Measurements from ENCODE around the gene DESI1.
A peak's percentile ranks its signal among the peaks of the same experiment; 100 is the strongest.

Gene DESI1

DNA sequence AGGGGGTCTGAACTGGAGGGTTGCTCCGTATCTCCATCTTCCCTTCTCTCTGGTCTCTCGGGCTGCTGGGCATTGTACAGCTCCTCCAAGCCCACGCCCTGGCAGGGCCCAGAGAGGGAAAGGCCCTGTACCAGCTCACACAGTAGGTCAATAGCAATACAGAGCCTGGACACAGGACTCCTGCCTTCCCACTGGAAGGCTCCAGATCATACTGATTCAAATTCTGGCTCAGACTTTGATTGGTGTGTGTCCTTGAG, 53.4 kb downstream of the DESI1 start:
- Histone ChIP-seq H3K36me3 (ENCODE audit: insufficient read depth, insufficient read length, low read length) (peaks cover 9% of the 10 kb centered on the region), H3K4me3 (ENCODE audit: insufficient read length, low read depth) (no peak overlapping the region), H3K27me3 (ENCODE audit: insufficient read depth, insufficient read length) (no peaks in the 10 kb centered on the region), H3K4me1 (ENCODE audit: insufficient read depth, insufficient read length) (peaks cover 9% of the 10 kb centered on the region), H3K9me3 (ENCODE audit: insufficient read depth, low read length) (no peaks in the 10 kb centered on the region), H3K9ac (ENCODE audit: insufficient read length, low read depth) (no peak overlapping the region)
- DNase-seq (ENCODE audit: low read depth, low spot score) = no peak
- TF ChIP-seq ZNF274 (IDR thresholded peaks at IDR 0.05; ENCODE audit: low read depth, low read length) = no peak

DNA sequence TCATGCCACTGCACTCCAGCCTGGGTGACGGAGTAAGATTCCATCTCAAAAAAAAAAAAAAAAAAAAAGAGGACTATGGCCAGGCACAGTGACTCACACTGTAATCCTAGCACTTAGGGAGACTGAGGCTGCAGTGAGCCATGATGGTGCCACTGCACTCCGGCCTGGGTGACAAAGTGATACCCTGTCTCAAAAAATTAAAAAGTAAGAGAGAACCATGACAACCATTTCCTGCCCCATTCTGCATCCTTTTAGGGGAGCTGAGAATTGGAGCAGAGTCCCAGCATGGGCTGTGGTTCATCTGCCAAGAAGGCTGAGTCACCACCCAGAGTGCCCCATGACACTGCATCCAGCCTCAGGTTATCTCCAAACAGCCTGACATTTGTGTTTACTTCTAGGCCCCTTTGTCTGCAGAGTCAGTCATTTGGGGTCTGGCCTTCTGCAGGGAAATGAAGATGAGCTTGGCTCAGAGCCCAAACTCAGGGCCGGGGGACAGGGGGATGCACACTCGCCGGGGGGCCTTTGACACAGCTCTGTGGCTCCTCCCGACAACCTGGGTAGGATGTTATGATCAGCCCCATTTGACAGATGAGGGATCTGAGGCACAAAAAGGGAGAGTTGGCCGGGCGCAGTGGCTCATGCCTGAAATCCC, 55.3 kb downstream of the DESI1 start:
- Histone ChIP-seq H3K4me3 (ENCODE audit: insufficient read length, low read depth) (no peak overlapping the region), H3K9ac (ENCODE audit: insufficient read length, low read depth) (no peak overlapping the region), H3K27me3 (ENCODE audit: insufficient read depth, insufficient read length) (no peaks in the 10 kb centered on the region), H3K36me3 (ENCODE audit: insufficient read depth, insufficient read length, low read length) (no peaks in the 10 kb centered on the region), H3K4me1 (ENCODE audit: insufficient read depth, insufficient read length) (peaks cover 18% of the 10 kb centered on the region), H3K9me3 (ENCODE audit: insufficient read depth, low read length) (no peaks in the 10 kb centered on the region)
- DNase-seq (ENCODE audit: low read depth, low spot score) = no peak
- TF ChIP-seq SUZ12 (IDR thresholded peaks at IDR 0.05; ENCODE audit: extremely low read depth, insufficient read depth, insufficient read length) (no peak), ZNF274 (IDR thresholded peaks at IDR 0.05; ENCODE audit: low read depth, low read length) (no peak), YY1 (IDR thresholded peaks at IDR 0.05; ENCODE audit: insufficient read depth, insufficient read length) (no peak)

DNA sequence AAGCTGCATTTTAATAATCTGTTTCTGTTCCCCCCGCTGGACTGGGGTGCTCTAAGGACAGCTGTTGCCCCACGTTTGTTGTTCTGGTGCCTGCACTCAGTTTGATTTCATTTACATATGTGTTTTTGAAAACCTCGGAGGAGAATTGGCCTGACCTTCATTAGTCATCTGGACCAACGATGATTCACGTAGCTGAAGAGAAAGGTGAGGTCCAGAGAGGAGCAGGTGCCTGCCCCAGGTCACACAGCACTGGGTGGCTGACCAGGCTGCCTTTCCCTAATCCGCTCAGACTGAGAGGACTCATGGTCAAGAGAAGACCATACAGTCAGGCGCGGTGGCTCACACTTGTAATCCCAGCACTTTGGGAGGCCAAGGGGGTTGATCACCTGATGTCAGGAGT, 56.3 kb downstream of the DESI1 start:
- no peaks in the 10 kb centered on the region for H3K36me3 ChIP-seq (ENCODE audit: insufficient read depth, insufficient read length, low read length)
- no peak for DNase-seq (ENCODE audit: low read depth, low spot score)
- H3K9ac ChIP-seq (ENCODE audit: insufficient read length, low read depth) = no peak overlapping the region
- no peaks in the 10 kb centered on the region for H3K9me3 ChIP-seq (ENCODE audit: insufficient read depth, low read length)
- H3K4me1 ChIP-seq (ENCODE audit: insufficient read depth, insufficient read length) = peaks cover 20% of the 10 kb centered on the region
- H3K27me3 ChIP-seq (ENCODE audit: insufficient read depth, insufficient read length) = no peaks in the 10 kb centered on the region
- TF ChIP-seq YY1 (IDR thresholded peaks at IDR 0.05; ENCODE audit: insufficient read depth, insufficient read length) = no peak
- no peak for TF ChIP-seq SUZ12 (IDR thresholded peaks at IDR 0.05; ENCODE audit: extremely low read depth, insufficient read depth, insufficient read length)
- no peak for TF ChIP-seq ZNF274 (IDR thresholded peaks at IDR 0.05; ENCODE audit: low read depth, low read length)
- H3K4me3 ChIP-seq (ENCODE audit: insufficient read length, low read depth) = no peak overlapping the region

DNA sequence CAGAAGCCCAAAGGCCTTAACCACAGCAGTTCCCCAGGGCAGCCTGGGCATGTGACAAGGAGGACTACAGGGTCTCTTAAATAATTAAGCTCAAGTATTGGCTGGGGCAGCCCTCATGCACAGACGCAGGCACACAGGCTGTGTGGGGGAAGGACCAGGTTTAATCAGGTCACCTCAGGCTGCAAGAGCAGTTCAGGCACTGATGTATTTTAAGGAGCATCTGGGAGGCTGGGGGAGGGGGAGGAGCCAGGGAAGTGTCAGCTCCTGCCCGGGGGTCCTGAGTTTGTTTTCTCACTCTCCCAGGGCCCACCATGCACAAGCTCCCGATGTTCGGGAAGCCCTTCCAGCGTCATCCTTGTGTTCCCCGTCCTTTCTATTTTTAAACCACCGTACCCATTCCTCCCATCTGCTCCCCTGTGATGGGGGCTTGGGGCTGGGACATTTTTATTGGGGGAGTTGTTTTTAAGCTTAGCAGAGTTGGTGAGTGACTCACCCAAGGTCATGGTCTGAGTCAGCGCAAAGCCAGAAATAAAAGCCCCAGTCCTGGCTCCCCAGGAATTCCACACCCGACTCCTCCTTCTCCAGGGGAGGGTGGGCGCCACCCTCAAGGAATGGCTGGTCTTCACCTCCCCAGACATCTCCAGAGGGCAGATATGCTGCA, 57.7 kb downstream of the DESI1 start:
- Histone ChIP-seq H3K36me3 (ENCODE audit: insufficient read depth, insufficient read length, low read length) (no peaks in the 10 kb centered on the region), H3K9ac (ENCODE audit: insufficient read length, low read depth) (peak overlapping the region; percentile 65), H3K4me3 (ENCODE audit: insufficient read length, low read depth) (no peak overlapping the region), H3K4me1 (ENCODE audit: insufficient read depth, insufficient read length) (peaks cover 18% of the 10 kb centered on the region), H3K9me3 (ENCODE audit: insufficient read depth, low read length) (no peaks in the 10 kb centered on the region), H3K27me3 (ENCODE audit: insufficient read depth, insufficient read length) (no peaks in the 10 kb centered on the region)
- no peak for DNase-seq (ENCODE audit: low read depth, low spot score)
- TF ChIP-seq SUZ12 (IDR thresholded peaks at IDR 0.05; ENCODE audit: extremely low read depth, insufficient read depth, insufficient read length) (no peak), ZNF274 (IDR thresholded peaks at IDR 0.05; ENCODE audit: low read depth, low read length) (no peak), YY1 (IDR thresholded peaks at IDR 0.05; ENCODE audit: insufficient read depth, insufficient read length) (no peak)

DNA sequence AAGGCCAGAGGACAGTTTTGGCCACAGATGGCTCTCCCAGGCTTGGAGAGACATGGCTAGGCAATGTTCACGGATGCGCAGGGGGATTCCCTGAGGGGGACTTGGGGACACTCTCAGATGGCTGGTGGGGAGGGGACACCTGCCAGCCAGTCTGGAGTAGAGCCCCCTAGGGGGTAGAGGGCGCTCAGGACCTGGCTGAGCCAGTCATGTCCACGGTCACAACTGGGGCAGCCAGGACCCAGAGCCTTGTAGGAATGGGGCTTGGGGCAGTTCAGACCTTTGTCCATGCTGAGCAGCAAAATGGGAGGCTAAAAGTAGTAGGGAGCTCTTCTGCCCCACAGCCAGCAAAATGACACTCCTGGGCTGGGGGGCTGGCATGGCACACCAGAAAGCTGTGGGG, 58.4 kb downstream of the DESI1 start:
- peak overlapping the region; percentile 65 for H3K9ac ChIP-seq (ENCODE audit: insufficient read length, low read depth)
- no peaks in the 10 kb centered on the region for H3K27me3 ChIP-seq (ENCODE audit: insufficient read depth, insufficient read length)
- no peaks in the 10 kb centered on the region for H3K36me3 ChIP-seq (ENCODE audit: insufficient read depth, insufficient read length, low read length)
- no peak overlapping the region for H3K4me3 ChIP-seq (ENCODE audit: insufficient read length, low read depth)
- peaks cover 22% of the 10 kb centered on the region for H3K4me1 ChIP-seq (ENCODE audit: insufficient read depth, insufficient read length)
- no peaks in the 10 kb centered on the region for H3K9me3 ChIP-seq (ENCODE audit: insufficient read depth, low read length)
- DNase-seq (ENCODE audit: low read depth, low spot score) = no peak
- TF ChIP-seq SUZ12 (IDR thresholded peaks at IDR 0.05; ENCODE audit: extremely low read depth, insufficient read depth, insufficient read length) (no peak), ZNF274 (IDR thresholded peaks at IDR 0.05; ENCODE audit: low read depth, low read length) (no peak), YY1 (IDR thresholded peaks at IDR 0.05; ENCODE audit: insufficient read depth, insufficient read length) (no peak)

DNA sequence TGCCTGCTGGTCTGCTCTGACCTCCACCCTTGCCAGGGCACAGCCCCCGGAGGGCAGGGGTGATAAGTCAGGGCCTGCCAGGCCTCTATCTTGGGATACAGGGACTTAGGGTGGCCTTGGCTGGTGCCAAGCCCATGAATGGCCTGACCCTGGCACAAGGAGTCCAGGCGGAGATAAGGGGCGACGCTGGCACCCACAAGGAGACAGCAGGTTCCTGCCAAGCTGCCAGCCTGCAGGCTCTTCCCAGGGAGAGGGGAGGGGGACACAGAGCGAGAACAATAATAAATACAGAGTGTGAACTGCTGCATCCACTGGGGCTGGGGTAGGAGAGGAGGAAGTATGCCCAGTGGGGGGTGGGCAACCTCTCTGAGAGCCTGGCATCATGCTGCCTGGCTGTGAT, 59.1 kb downstream of the DESI1 start:
- Histone ChIP-seq H3K4me1 (ENCODE audit: insufficient read depth, insufficient read length) (peaks cover 22% of the 10 kb centered on the region), H3K9me3 (ENCODE audit: insufficient read depth, low read length) (no peaks in the 10 kb centered on the region), H3K27me3 (ENCODE audit: insufficient read depth, insufficient read length) (no peaks in the 10 kb centered on the region), H3K9ac (ENCODE audit: insufficient read length, low read depth) (peak overlapping the region; percentile 65), H3K4me3 (ENCODE audit: insufficient read length, low read depth) (peak overlapping the region; percentile 50), H3K36me3 (ENCODE audit: insufficient read depth, insufficient read length, low read length) (no peaks in the 10 kb centered on the region)
- no peak for DNase-seq (ENCODE audit: low read depth, low spot score)
- TF ChIP-seq ZNF274 (IDR thresholded peaks at IDR 0.05; ENCODE audit: low read depth, low read length) (no peak), SUZ12 (IDR thresholded peaks at IDR 0.05; ENCODE audit: extremely low read depth, insufficient read depth, insufficient read length) (no peak), YY1 (IDR thresholded peaks at IDR 0.05; ENCODE audit: insufficient read depth, insufficient read length) (no peak)

DNA sequence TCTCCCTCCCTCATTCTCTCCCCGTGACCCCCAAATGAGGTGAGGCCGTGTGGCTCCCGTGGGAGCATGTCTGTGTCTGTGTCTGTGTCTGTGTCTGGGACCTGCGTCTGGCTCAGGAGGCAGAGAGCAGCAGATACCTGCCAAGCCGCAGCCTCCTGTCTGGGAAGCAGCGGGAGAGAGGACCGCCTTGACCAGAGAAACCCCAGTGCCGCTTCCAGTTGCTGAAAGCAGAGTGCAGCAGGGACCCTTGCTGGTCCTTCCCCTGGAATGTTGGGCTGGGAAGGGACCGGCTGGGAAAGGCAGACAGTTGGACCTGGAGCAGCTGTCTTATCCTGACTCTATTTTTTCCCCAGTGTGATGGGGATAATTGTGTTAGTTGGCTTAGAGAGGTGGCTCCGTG, 59.5 kb downstream of the DESI1 start:
- TF ChIP-seq SUZ12 (IDR thresholded peaks at IDR 0.05; ENCODE audit: extremely low read depth, insufficient read depth, insufficient read length) = no peak
- no peak for TF ChIP-seq YY1 (IDR thresholded peaks at IDR 0.05; ENCODE audit: insufficient read depth, insufficient read length)
- TF ChIP-seq ZNF274 (IDR thresholded peaks at IDR 0.05; ENCODE audit: low read depth, low read length) = no peak
- H3K9ac ChIP-seq (ENCODE audit: insufficient read length, low read depth) = peak overlapping the region; percentile 65
- peaks cover 22% of the 10 kb centered on the region for H3K4me1 ChIP-seq (ENCODE audit: insufficient read depth, insufficient read length)
- no peaks in the 10 kb centered on the region for H3K9me3 ChIP-seq (ENCODE audit: insufficient read depth, low read length)
- no peaks in the 10 kb centered on the region for H3K27me3 ChIP-seq (ENCODE audit: insufficient read depth, insufficient read length)
- DNase-seq (ENCODE audit: low read depth, low spot score) = no peak
- no peaks in the 10 kb centered on the region for H3K36me3 ChIP-seq (ENCODE audit: insufficient read depth, insufficient read length, low read length)
- H3K4me3 ChIP-seq (ENCODE audit: insufficient read length, low read depth) = peak overlapping the region; percentile 50
